Right lobe of liver (tissue), 4 donors: ENCODE results near the gene BACH2.
"Not testable (repeated sequence)": the region's sequence is repeated elsewhere in the genome, so short reads cannot be mapped to it uniquely, and the experiment has no call there.

Experiments used
- CTCF ChIP-seq, 4 donors: fragments of 200-600 bp in 3 of 4; fragments of 450-650 bp in 1 of 4; IDR thresholded peaks; one replicate each; pipeline versions ENCODE4 v1.5.1 to v1.8.0; 2016 to 2022; ENCODE audit warnings: antibody characterized with exemption in 4 of 4, mild to moderate bottlenecking in 2 of 4
- POLR2A ChIP-seq: fragments of 450-650 bp; IDR thresholded peaks from one replicate; pipeline ENCODE4 v1.6.1; 2017; ENCODE audit warnings: antibody characterized with exemption, mild to moderate bottlenecking
- donor health status: DM: no; HTN: no; CAD: no.
- donor health status: DM: no; HTN: no; CAD: no.
- donor health status: DM: no; HTN: yes; CAD: no.

- not testable (repeated sequence) for TF ChIP-seq CTCF (IDR thresholded peaks at IDR 0.05); POLR2A
Observed at GRCh38 chr6:89890845-89891528, 405.7 kb downstream of the BACH2 start.
